Endothelial cell of umbilical vein (primary cell): ENCODE data around the gene CBLB. TPM values are rescaled to one million over a fixed set of nuclear protein-coding genes. Genes with fewer than 3 reads are reported as not detected.

Source experiments
- BruUV-seq: library from RNA; stranded (reverse); fragments of 400-500 nt; replicated peaks from 2 replicates; lab custom pipeline; 2021; lab: Mats Ljungman, UMichigan
- CTCF ChIA-PET: fragments of 300-600, 350-600 bp; sonication (Branson Sonifier 250); formaldehyde crosslinking; loops from one replicate; lab custom pipeline; 2021; ENCODE audit warnings: antibody characterized with exemption, inconsistent platforms; lab: Charles Lee
- POLR2A ChIA-PET: fragments of 300-600, 350-600 bp; sonication (Branson Sonifier 250); formaldehyde crosslinking; loops from one replicate; lab custom pipeline; 2021; ENCODE audit warnings: antibody characterized with exemption, inconsistent platforms; lab: Charles Lee
- DNase-seq: peaks from one replicate; pipeline ENCODE4 v3.0.0-alpha.2; 2011; ENCODE audit warnings: low read depth, low spot score
- FAIRE-seq: peaks from 2 replicates; lab custom pipeline; 2011; peaks lifted over from hg19 to GRCh38; lab: Jason Lieb, UNC
- H2AFZ ChIP-seq: 2 replicates; pipeline ENCODE4 v1.6.0; 2012; ENCODE audit warnings: low read depth, low read length, control low read depth, inconsistent platforms
- H3K27ac ChIP-seq: 2 replicates; pipeline ENCODE4 v1.5.1; 2011; ENCODE audit warnings: low read depth, mild to moderate bottlenecking, control low read depth, low read length, moderate library complexity; ENCODE audit not compliant: insufficient read depth
- H3K27me3 ChIP-seq, 2 experiments: 2 replicates each; pipeline versions ENCODE4 v1.6.0 to v1.6.1; 2011; ENCODE audit warnings: low read length in 2 of 2, mixed read lengths in 1 of 2; ENCODE audit not compliant: control insufficient read depth in 2 of 2, insufficient read depth in 2 of 2
- H3K36me3 ChIP-seq, 2 experiments: 2 replicates in 1 of 2; 3 replicates in 1 of 2; pipeline ENCODE4 v1.5.1; 2011; ENCODE audit warnings: low read length in 2 of 2, mild to moderate bottlenecking in 1 of 2, moderate library complexity in 1 of 2; ENCODE audit not compliant: control insufficient read depth in 2 of 2, insufficient read depth in 2 of 2; ENCODE audit errors: extremely low read depth in 1 of 2
- H3K4me1 ChIP-seq: 3 replicates; pipeline ENCODE4 v1.5.1; 2011; ENCODE audit warnings: mild to moderate bottlenecking, low read length; ENCODE audit not compliant: control insufficient read depth, insufficient read depth; ENCODE audit errors: extremely low read depth
- H3K4me2 ChIP-seq: 2 replicates; pipeline ENCODE4 v1.6.1; 2011; ENCODE audit warnings: low read length, control low read depth, mixed read lengths; ENCODE audit not compliant: insufficient read depth
- H3K4me3 ChIP-seq, 3 experiments: fragments of 200-600 bp in 1 of 3; sonication (generic), shearing (Covaris generic) in 1 of 3; replicated peaks in 1 of 3; 2 replicates each; pipeline ENCODE4 v1.5.1; 2011 to 2016; ENCODE audit warnings: control low read depth in 3 of 3, low read length in 3 of 3, mild to moderate bottlenecking in 2 of 3, inconsistent platforms in 1 of 3, low read depth in 1 of 3, moderate library complexity in 1 of 3; ENCODE audit not compliant: insufficient read depth in 1 of 3
- H3K79me2 ChIP-seq: 2 replicates; pipeline ENCODE4 v1.6.0; 2012; ENCODE audit warnings: low read length, inconsistent platforms; ENCODE audit not compliant: control insufficient read depth, insufficient read depth
- H3K9ac ChIP-seq: replicated peaks from 2 replicates; pipeline ENCODE3; 2011; ENCODE audit warnings: low read length, control low read depth; ENCODE audit not compliant: insufficient read depth; ENCODE audit errors: extremely low read depth
- H3K9me1 ChIP-seq: replicated peaks from 3 replicates; pipeline ENCODE4 v1.6.0; 2011; ENCODE audit warnings: mild to moderate bottlenecking, low read length; ENCODE audit not compliant: control insufficient read depth, insufficient read depth; ENCODE audit errors: extremely low read depth
- H3K9me3 ChIP-seq: replicated peaks from 2 replicates; pipeline ENCODE4 v1.5.1; 2012; ENCODE audit warnings: low read length, inconsistent platforms; ENCODE audit not compliant: control insufficient read depth, insufficient read depth
- H4K20me1 ChIP-seq: replicated peaks from 2 replicates; pipeline ENCODE3; 2011; ENCODE audit warnings: mild to moderate bottlenecking, low read length; ENCODE audit not compliant: control insufficient read depth, insufficient read depth; ENCODE audit errors: extremely low read depth
- CTCF ChIP-seq, 2 donors: IDR thresholded peaks; 1 replicate in 1 of 2; 2 replicates in 1 of 2; pipeline ENCODE4 v1.5.1; 2011; ENCODE audit warnings: low read length in 2 of 2, mild to moderate bottlenecking in 2 of 2, moderate library complexity in 2 of 2, control low read depth in 1 of 2, inconsistent platforms in 1 of 2, low read depth in 1 of 2; ENCODE audit not compliant: insufficient read depth in 1 of 2; ENCODE audit errors: extremely low read depth in 1 of 2
- EZH2 ChIP-seq: IDR thresholded peaks from 2 replicates; pipeline ENCODE4 v1.6.1; 2012; ENCODE audit warnings: borderline replicate concordance, low read depth, mild to moderate bottlenecking, moderate library complexity, low read length, inconsistent platforms; ENCODE audit not compliant: severe bottlenecking
- FOS ChIP-seq: IDR thresholded peaks from 2 replicates; pipeline ENCODE4 v1.6.1; 2011; ENCODE audit warnings: mild to moderate bottlenecking, low read length, moderate library complexity, borderline replicate concordance; ENCODE audit not compliant: insufficient read depth
- GATA2 ChIP-seq: IDR thresholded peaks from 2 replicates; pipeline ENCODE4 v1.7.0; 2011; ENCODE audit warnings: low read depth, mild to moderate bottlenecking, moderate library complexity, mixed read lengths, low read length; ENCODE audit not compliant: insufficient read length, insufficient read depth
- JUN ChIP-seq: IDR thresholded peaks from 2 replicates; pipeline ENCODE4 v1.6.1; 2011; ENCODE audit warnings: borderline replicate concordance, low read depth; ENCODE audit not compliant: insufficient read length, insufficient read depth
- MYC ChIP-seq: IDR thresholded peaks from one replicate; pipeline ENCODE4 v1.6.1; 2011; ENCODE audit warnings: mild to moderate bottlenecking, low read depth, low read length
- POLR2AphosphoS5 ChIP-seq: IDR thresholded peaks from 2 replicates; pipeline ENCODE4 v1.6.1; 2012; ENCODE audit warnings: low read depth, mild to moderate bottlenecking, control low read depth, low read length, moderate library complexity; ENCODE audit not compliant: insufficient read depth
- dilution Hi-C: fragments of 300-500 bp; cut with MboI; formaldehyde crosslinking; loops from one replicate; pipeline ENCODE4 v1.15.0; 2019; ENCODE audit warnings: low sequenced_read_pairs; ENCODE audit not compliant: extremely low pct_ligation_motif_present
- intact Hi-C: fragments of 100-400 bp; cut with micrococcal nuclease; formaldehyde crosslinking; loops from one replicate; pipeline ENCODE4 v1.10.0; 2022
- polyA plus RNA-seq, 4 experiments: library from polyadenylated mRNA; depleted of rRNA in 3 of 4; stranded (reverse) in 3 of 4; unstranded in 1 of 4; fragments of >200 nt; gene quantifications; 2 replicates each; pipeline versions ENCODE4 v1.2.1 to v1.2.3, GENCODE V29; 2011 to 2012; ENCODE audit warnings: missing spikeins in 1 of 4
- total RNA-seq: library from RNA; stranded (reverse); gene quantifications from 2 replicates; pipeline ENCODE4 v1.2.3, GENCODE V29; 2021

CBLB gene
- total and polyA plus RNA-seq, 2 donors (not counting 3 experiments of a cell fraction or from before 2014, with no cell fraction given) = 17.8 to 39.6 TPM

GRCh38 chr3:105834768-105835167, 34.0 kb downstream of the CBLB start:
- Histone ChIP-seq H3K4me2 (no peak overlapping the region), H3K4me3 (no peak overlapping the region), H2AFZ (no peak overlapping the region), H3K9me3 (no peaks in the 10 kb centered on the region), H3K9me1 (no peaks in the 10 kb centered on the region), H3K9ac (no peak overlapping the region), H3K36me3 (no peaks in the 10 kb centered on the region), H3K27ac (no peak overlapping the region), H3K79me2 (no peaks in the 10 kb centered on the region), H4K20me1 (no peaks in the 10 kb centered on the region), H3K27me3 (no peaks in the 10 kb centered on the region), H3K4me1 (peaks cover 11% of the 10 kb centered on the region)
- ChIA-PET POLR2A (no interaction called here), CTCF (no interaction called here)
- TF ChIP-seq CTCF (IDR thresholded peaks at IDR 0.05; ENCODE audit: extremely low read depth in 1 of 2, insufficient read depth in 1 of 2, low read depth in 1 of 2, low read length in 2 of 2) = no peak
- intact Hi-C loops = no loop called here
- no peak for FAIRE-seq
- no peak for DNase-seq
- dilution Hi-C loops = no loop called here
- BruUV-seq = no TSS peak

- POLR2A ChIA-PET = no interaction called here
- no peak for DNase-seq
- intact Hi-C loops = no loop called here
- H3K9me1 ChIP-seq = no peaks in the 10 kb centered on the region
- H3K9me3 ChIP-seq = no peaks in the 10 kb centered on the region
- CTCF ChIA-PET = no interaction called here
- no peak overlapping the region for H3K4me2 ChIP-seq
- H3K27me3 ChIP-seq = no peaks in the 10 kb centered on the region
- no peak overlapping the region for H3K4me3 ChIP-seq
- no peak overlapping the region for H3K9ac ChIP-seq
- H3K36me3 ChIP-seq = no peaks in the 10 kb centered on the region
- H3K27ac ChIP-seq = no peak overlapping the region
- TF ChIP-seq CTCF (IDR thresholded peaks at IDR 0.05; ENCODE audit: extremely low read depth in 1 of 2, insufficient read depth in 1 of 2, low read depth in 1 of 2, low read length in 2 of 2) = no peak
- TF ChIP-seq FOS = no peak
- TF ChIP-seq POLR2AphosphoS5 = no peak
- no peak for TF ChIP-seq JUN
- TF ChIP-seq MYC = no peak
- TF ChIP-seq EZH2 = no peak
- TF ChIP-seq GATA2 = no peak
- no peak for FAIRE-seq
- no peaks in the 10 kb centered on the region for H4K20me1 ChIP-seq
- no TSS peak for BruUV-seq
- dilution Hi-C loops = no loop called here
- H2AFZ ChIP-seq = no peak overlapping the region
- peaks cover 16% of the 10 kb centered on the region for H3K4me1 ChIP-seq
- H3K79me2 ChIP-seq = peaks cover 3% of the 10 kb centered on the region
Observed at GRCh38 chr3:105832644-105833043, 36.2 kb downstream of the CBLB start.
